SK-N-SH (cell line): ENCODE results near the gene LRTM2. TPM values are rescaled to one million over a fixed set of nuclear protein-coding genes. Genes with fewer than 3 reads are reported as not detected.

Source experiments
- CTCF ChIA-PET: fragments of 300-600, 350-600 bp; formaldehyde crosslinking; extraction: SDS; loops from one replicate; lab custom pipeline; 2021; lab: Yijun Ruan, JAX
- POLR2A ChIA-PET: fragments of 350-600 bp; sonication (Branson Sonifier 250); formaldehyde crosslinking; extraction: SDS; loops from one replicate; lab custom pipeline; 2020; ENCODE audit warnings: antibody characterized with exemption, inconsistent platforms; lab: Yijun Ruan, JAX
- DNase-seq: peaks from one replicate; pipeline ENCODE4 v3.0.0; 2012
- H2AFZ ChIP-seq: fragments of 200-600 bp; sonication (generic); 2 replicates; pipeline ENCODE4 v1.8.1; 2016; ENCODE audit warnings: antibody characterized with exemption, mild to moderate bottlenecking, low read depth
- H3F3A ChIP-seq: fragments of 200-600 bp; sonication (generic); replicated peaks from 2 replicates; pipeline ENCODE3; 2016; ENCODE audit warnings: antibody characterized with exemption, mild to moderate bottlenecking; ENCODE audit not compliant: insufficient read depth
- H3K27ac ChIP-seq, 2 experiments: fragments of 200-500 bp in 1 of 2; fragments of 200-600 bp in 1 of 2; sonication (Bioruptor generic) in 1 of 2; sonication (generic), shearing (Covaris generic) in 1 of 2; 2 replicates each; pipeline versions ENCODE4 v1.5.1 to v1.6.1; 2014 to 2016; ENCODE audit warnings: low read depth in 2 of 2, inconsistent platforms in 1 of 2, low read length in 1 of 2, mild to moderate bottlenecking in 1 of 2, mixed read lengths in 1 of 2
- H3K27me3 ChIP-seq: fragments of 200-600 bp; sonication (generic), shearing (Covaris generic); 2 replicates; pipeline ENCODE4 v1.6.1; 2016; ENCODE audit warnings: mixed run types; ENCODE audit not compliant: insufficient read depth
- H3K36me3 ChIP-seq, 2 experiments: fragments of 200-500 bp in 1 of 2; fragments of 200-600 bp in 1 of 2; sonication (Bioruptor generic) in 1 of 2; sonication (generic) in 1 of 2; replicated peaks in 1 of 2; 2 replicates each; pipeline versions ENCODE3 to v1.5.1; 2014 to 2016; ENCODE audit warnings: low read length in 1 of 2, mild to moderate bottlenecking in 1 of 2; ENCODE audit not compliant: insufficient read depth in 2 of 2, control insufficient read depth in 1 of 2
- H3K4me1 ChIP-seq, 2 experiments: fragments of 200-500 bp in 1 of 2; fragments of 200-600 bp in 1 of 2; sonication (Bioruptor generic) in 1 of 2; sonication (generic), shearing (Covaris generic) in 1 of 2; 2 replicates each; pipeline versions ENCODE4 v1.5.1 to v1.6.1; 2014 to 2016; ENCODE audit warnings: low read depth in 1 of 2, low read length in 1 of 2, mixed run types in 1 of 2; ENCODE audit not compliant: insufficient read depth in 2 of 2, control insufficient read depth in 1 of 2
- H3K4me2 ChIP-seq: fragments of 200-600 bp; sonication (generic), shearing (Covaris generic); 2 replicates; pipeline ENCODE4 v1.6.1; 2017; ENCODE audit warnings: mixed run types
- H3K4me3 ChIP-seq, 2 experiments: fragments of 200-500 bp in 1 of 2; fragments of 200-600 bp in 1 of 2; sonication (Bioruptor generic) in 1 of 2; sonication (generic), shearing (Covaris generic) in 1 of 2; 2 replicates each; pipeline versions ENCODE4 v1.5.1 to v1.8.1; 2014 to 2016; ENCODE audit warnings: low read depth in 2 of 2, inconsistent platforms in 1 of 2, low read length in 1 of 2, mild to moderate bottlenecking in 1 of 2, mixed read lengths in 1 of 2, moderate library complexity in 1 of 2
- H3K79me2 ChIP-seq: fragments of 200-600 bp; sonication (generic); 2 replicates; pipeline ENCODE4 v1.8.1; 2017; ENCODE audit warnings: mild to moderate bottlenecking; ENCODE audit not compliant: insufficient read depth
- H3K9ac ChIP-seq: fragments of 200-600 bp; sonication (generic); 2 replicates; pipeline ENCODE4 v1.6.1; 2017; ENCODE audit warnings: mixed run types
- H3K9me2 ChIP-seq: fragments of 200-600 bp; sonication (generic); 2 replicates; pipeline ENCODE4 v1.6.1; 2017; ENCODE audit warnings: mixed run types
- H3K9me3 ChIP-seq: fragments of 200-600 bp; sonication (generic); 2 replicates; pipeline ENCODE4 v1.6.1; 2017; ENCODE audit warnings: mixed run types, mild to moderate bottlenecking, moderate library complexity
- H4K20me1 ChIP-seq: fragments of 200-600 bp; sonication (generic); 2 replicates; pipeline ENCODE4 v1.6.1; 2017; ENCODE audit warnings: mild to moderate bottlenecking, mixed run types; ENCODE audit not compliant: insufficient read depth
- CHD2 ChIP-seq: fragments of 150-350 bp; IDR thresholded peaks from 2 replicates; pipeline ENCODE4 v1.6.1; 2018; ENCODE audit warnings: low read length; ENCODE audit not compliant: partially characterized antibody
- CTCF ChIP-seq: fragments of 200-600 bp; sonication (generic); IDR thresholded peaks from 2 replicates; pipeline ENCODE4 v1.6.1; 2017; ENCODE audit warnings: antibody characterized with exemption, mild to moderate bottlenecking, moderate library complexity
- FOSL2 ChIP-seq: IDR thresholded peaks from 2 replicates; pipeline ENCODE4 v1.4.0; 2012; ENCODE audit warnings: low read depth, mild to moderate bottlenecking, moderate library complexity, borderline replicate concordance
- GABPA ChIP-seq: IDR thresholded peaks from 2 replicates; pipeline ENCODE4 v1.4.0; 2012; ENCODE audit warnings: low read depth, mild to moderate bottlenecking
- IRF3 ChIP-seq: fragments of 150-350 bp; IDR thresholded peaks from 2 replicates; pipeline ENCODE4 v1.6.1; 2016; ENCODE audit warnings: mild to moderate bottlenecking, low read depth, low read length
- MAX ChIP-seq: IDR thresholded peaks from 2 replicates; pipeline ENCODE4 v1.4.0; 2012; ENCODE audit warnings: low read depth
- NFIC ChIP-seq: IDR thresholded peaks from 2 replicates; pipeline ENCODE4 v1.4.0; 2012; ENCODE audit warnings: borderline replicate concordance
- NRF1 ChIP-seq: IDR thresholded peaks from 2 replicates; pipeline ENCODE4 v1.6.1; 2012; ENCODE audit warnings: low read depth, mild to moderate bottlenecking, low read length
- POLR2AphosphoS5 ChIP-seq: IDR thresholded peaks from 2 replicates; pipeline ENCODE4 v1.6.1; 2012; ENCODE audit warnings: low read depth, low read length
- RAD21 ChIP-seq: IDR thresholded peaks from 2 replicates; pipeline ENCODE4 v1.6.1; 2012; ENCODE audit warnings: mild to moderate bottlenecking, low read length
- RCOR1 ChIP-seq: fragments of 150-350 bp; IDR thresholded peaks from 2 replicates; pipeline ENCODE4 v1.6.1; 2017; ENCODE audit warnings: antibody characterized with exemption, low read length
- SMC3 ChIP-seq: IDR thresholded peaks from 2 replicates; pipeline ENCODE4 v1.6.1; 2012; ENCODE audit warnings: low read depth, low read length, improper control_type of control experiment
- YY1 ChIP-seq: IDR thresholded peaks from 2 replicates; pipeline ENCODE4 v1.4.0; 2012; ENCODE audit warnings: low read depth, mild to moderate bottlenecking
- whole genome bisulfite sequencing: methylation state at CpG from one replicate; pipeline ENCODE4 v1.1.6; 2017; ENCODE audit warnings: low lambda C conversion rate; 5-methylcytosine and 5-hydroxymethylcytosine counted together
- polyA plus RNA-seq, 3 experiments: library from polyadenylated mRNA; depleted of rRNA; stranded (reverse); fragments of >200 nt; gene quantifications; 2 replicates each; pipeline ENCODE4 v1.2.3, GENCODE V29; 2012

The LRTM2 gene
- polyA plus RNA-seq, 1 of the 3 experiments (the other 2 are of a cell fraction), result not detected

- Histone ChIP-seq H3K9ac (no peak overlapping the region), H3K4me1 (peaks cover 0 to 29% of the 10 kb centered on the region in 2 experiments; a peak in 1 of 4 replicates), H2AFZ (peak overlapping the region; percentile 83), H3F3A (no peaks in the 10 kb centered on the region), H3K79me2 (no peaks in the 10 kb centered on the region), H3K9me3 (no peaks in the 10 kb centered on the region), H3K4me3 (no peak overlapping the region), H3K27ac (peak overlapping the region in 1 of 2 experiments; percentile 34; a peak in 1 of 4 replicates), H3K9me2 (no peaks in the 10 kb centered on the region), H3K36me3 (no peaks in the 10 kb centered on the region), H4K20me1 (no peaks in the 10 kb centered on the region), H3K27me3 (no peaks in the 10 kb centered on the region), H3K4me2 (no peak overlapping the region)
- ChIA-PET POLR2A (interaction anchor here (1.3 kb wide), 1 partner anchor 144 kb away, joined by 9 read pairs; no protein-coding TSS in a partner anchor), CTCF (interaction anchor here (0.6 to 17.5 kb wide), 40 partner anchors 9 to 788 kb away, joined by 3 to 605 read pairs (median 3); partner anchors contain the start of gene WNT5B)
- 38% methylated on average over 24 of the region's 45 CpGs for WGBS
- peak; percentile 98 for DNase-seq
- no peak for TF ChIP-seq GABPA
- TF ChIP-seq IRF3, result no peak
- peak; percentile 88 for TF ChIP-seq CTCF
- TF ChIP-seq YY1, result no peak
- TF ChIP-seq NFIC, result no peak
- TF ChIP-seq RCOR1, result peak; percentile 52
- TF ChIP-seq MAX, result peak; percentile 65
- peak; percentile 36; the same call in 1 of the 2 replicates for TF ChIP-seq POLR2AphosphoS5
- peak; percentile 40 for TF ChIP-seq CHD2
- TF ChIP-seq NRF1, result peak; percentile 24; the same call in 1 of the 2 replicates
- peak; percentile 98 for TF ChIP-seq RAD21
- TF ChIP-seq SMC3, result peak; percentile 100
- TF ChIP-seq FOSL2, result no peak
- TF ChIP-seq, all 33 proteins: peak for 8
Observed at GRCh38 chr12:1795785-1796514, 24.4 kb upstream of the LRTM2 start.
